Common myeloid progenitor, CD34-positive (primary cell): ENCODE results near the gene RNF182.

Source experiments
- CTCF ChIA-PET: fragments of 350-600 bp; sonication (Branson Sonifier 250); formaldehyde crosslinking; loops from one replicate; lab custom pipeline; 2021; ENCODE audit warnings: antibody characterized with exemption; lab: Charles Lee
- POLR2A ChIA-PET: fragments of 350-600 bp; sonication (Branson Sonifier 250); formaldehyde crosslinking; loops from one replicate; lab custom pipeline; 2021; ENCODE audit warnings: antibody characterized with exemption; lab: Charles Lee
- DNase-seq, 3 donors: peaks; one replicate each; pipeline versions ENCODE4 v3.0.0 to v3.0.0-alpha.2; 2013
- H3K27ac ChIP-seq, 2 experiments: 1 replicate in 1 of 2; 2 replicates in 1 of 2; pipeline ENCODE4 v1.7.0; 2013; ENCODE audit warnings: inconsistent platforms in 2 of 2, low read length in 2 of 2, mild to moderate bottlenecking in 2 of 2, low read depth in 1 of 2, moderate library complexity in 1 of 2; ENCODE audit not compliant: severe bottlenecking in 2 of 2, insufficient read depth in 1 of 2, poor library complexity in 1 of 2
- H3K27me3 ChIP-seq, 5 experiments: replicated peaks in 2 of 5; 1 replicate in 3 of 5; 2 replicates in 2 of 5; pipeline versions ENCODE4 v1.6.1 to v1.7.0; 2013; ENCODE audit warnings: low read length in 4 of 5, mild to moderate bottlenecking in 2 of 5, moderate library complexity in 2 of 5, inconsistent platforms in 1 of 5; ENCODE audit not compliant: insufficient read depth in 5 of 5, control insufficient read depth in 4 of 5
- H3K36me3 ChIP-seq, 4 experiments: 1 replicate in 2 of 4; 2 replicates in 2 of 4; pipeline versions ENCODE4 v1.6.1 to v1.7.0; 2013; ENCODE audit warnings: low read length in 3 of 4, control low read depth in 1 of 4, mild to moderate bottlenecking in 1 of 4; ENCODE audit not compliant: control insufficient read depth in 4 of 4, insufficient read depth in 4 of 4
- H3K4me1 ChIP-seq, 4 experiments: 1 replicate in 3 of 4; 2 replicates in 1 of 4; pipeline versions ENCODE4 v1.6.1 to v1.7.1; 2013; ENCODE audit warnings: low read length in 3 of 4, mild to moderate bottlenecking in 3 of 4, control low read depth in 1 of 4, inconsistent platforms in 1 of 4, moderate library complexity in 1 of 4; ENCODE audit not compliant: control insufficient read depth in 4 of 4, insufficient read depth in 4 of 4; ENCODE audit errors: control extremely low read depth in 1 of 4
- H3K4me3 ChIP-seq, 7 experiments: 1 replicate in 4 of 7; 2 replicates in 3 of 7; pipeline versions ENCODE4 v1.5.1 to v1.7.0; 2013; ENCODE audit warnings: mild to moderate bottlenecking in 7 of 7, low read length in 6 of 7, moderate library complexity in 6 of 7, inconsistent platforms in 2 of 7, low read depth in 2 of 7, control low read depth in 1 of 7; ENCODE audit not compliant: insufficient read depth in 4 of 7, control insufficient read depth in 1 of 7; ENCODE audit errors: extremely low read depth in 1 of 7
- H3K9me3 ChIP-seq, 5 experiments: 1 replicate in 4 of 5; 2 replicates in 1 of 5; pipeline versions ENCODE4 v1.6.1 to v1.7.1; 2013; ENCODE audit warnings: low read length in 4 of 5, mild to moderate bottlenecking in 2 of 5, inconsistent platforms in 1 of 5, low read depth in 1 of 5, moderate library complexity in 1 of 5; ENCODE audit not compliant: control insufficient read depth in 4 of 5, insufficient read depth in 2 of 5; ENCODE audit errors: control extremely low read depth in 1 of 5
- WGBS: methylation state at CpG from one replicate; pipeline ENCODE4 v1.1.5; 2013; ENCODE audit not compliant: insufficient coverage; 5-methylcytosine and 5-hydroxymethylcytosine counted together

The RNF182 gene

DNA sequence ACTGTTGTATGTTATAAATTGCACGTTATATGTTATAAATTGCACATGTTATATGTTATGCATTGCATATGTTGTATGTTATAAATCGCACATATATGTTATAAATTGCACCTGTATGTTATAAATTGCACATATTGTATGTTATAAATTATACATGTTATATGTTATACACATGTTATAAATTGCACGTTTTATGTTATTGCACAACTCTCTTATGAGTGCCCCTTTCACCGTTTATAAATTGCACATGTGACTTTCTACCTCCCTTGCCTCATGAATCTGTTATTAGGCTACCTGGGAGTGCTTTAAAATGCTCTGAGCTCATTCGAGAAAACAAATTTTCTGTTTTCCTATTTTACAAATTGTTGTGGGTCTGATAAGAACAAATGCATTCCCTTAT lies 84.1 kb downstream of the RNF182 start:
- H3K4me1 ChIP-seq: no peaks in the 10 kb centered on the region
- WGBS: 93% methylated on average over 2 of the region's 5 CpGs
- DNase-seq: no peak
- no peak overlapping the region for H3K4me3 ChIP-seq
- no peak overlapping the region for H3K27ac ChIP-seq
- CTCF ChIA-PET: interaction anchor here (1.0 to 1.2 kb wide), 2 partner anchors 11 to 29 kb away, joined by 3 read pairs; no protein-coding TSS in a partner anchor
- H3K36me3 ChIP-seq: no peaks in the 10 kb centered on the region
- POLR2A ChIA-PET: interaction anchor here (0.6 kb wide), 1 partner anchor 20 kb away, joined by 3 read pairs; no protein-coding TSS in a partner anchor
- H3K9me3 ChIP-seq: peaks cover 0 to 5% (median 0%) of the 10 kb centered on the region in 5 experiments
- H3K27me3 ChIP-seq: peaks cover 0 to 5% (median 0%) of the 10 kb centered on the region in 5 experiments

GRCh38 chr6:14009431-14009830 lies 84.7 kb downstream of the RNF182 start:
- POLR2A ChIA-PET: no interaction called here
- CTCF ChIA-PET: interaction anchor here (1.0 to 1.2 kb wide), 2 partner anchors 11 to 28 kb away, joined by 3 read pairs; no protein-coding TSS in a partner anchor

DNA sequence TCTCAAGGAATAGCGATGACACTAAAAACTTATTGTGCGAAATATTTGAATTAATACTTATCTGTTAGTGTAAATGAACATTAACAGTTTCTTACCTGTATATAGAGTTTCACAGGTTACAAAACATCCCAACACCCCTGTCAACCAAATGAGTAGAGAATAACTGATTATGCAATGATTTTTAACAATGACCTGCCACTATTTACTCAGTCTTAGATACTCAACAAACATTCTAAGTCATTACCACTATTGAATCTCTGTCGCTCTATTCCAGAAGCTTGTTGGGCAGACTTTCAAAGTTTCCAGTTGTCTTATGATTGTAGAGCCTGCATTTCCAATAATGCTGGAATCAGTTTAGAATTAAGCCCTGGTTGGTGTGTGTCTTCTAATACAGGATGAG lies 85.5 kb downstream of the RNF182 start:
- Histone ChIP-seq H3K4me1 (no peaks in the 10 kb centered on the region), H3K9me3 (peaks cover 0 to 5% (median 0%) of the 10 kb centered on the region in 5 experiments), H3K27ac (no peak overlapping the region), H3K4me3 (no peak overlapping the region), H3K36me3 (no peaks in the 10 kb centered on the region), H3K27me3 (peaks cover 0 to 1% (median 0%) of the 10 kb centered on the region in 5 experiments)
- WGBS: no CpG with 5 or more reads among the region's 3 CpGs
- DNase-seq: no peak
- CTCF ChIA-PET: no interaction called here
- POLR2A ChIA-PET: no interaction called here

More at GRCh38 chr6:14009431-14009830, 84.7 kb downstream of the RNF182 start:
- no peaks in the 10 kb centered on the region for H3K36me3 ChIP-seq
- peaks cover 0 to 5% (median 0%) of the 10 kb centered on the region in 5 experiments for H3K9me3 ChIP-seq
- no peaks in the 10 kb centered on the region for H3K4me1 ChIP-seq
- no peak overlapping the region for H3K4me3 ChIP-seq
- 97% methylated on average over 3 of the region's 3 CpGs for WGBS
- H3K27ac ChIP-seq: no peak overlapping the region
- H3K27me3 ChIP-seq: peaks cover 0 to 5% (median 0%) of the 10 kb centered on the region in 5 experiments
- no peak for DNase-seq

DNA sequence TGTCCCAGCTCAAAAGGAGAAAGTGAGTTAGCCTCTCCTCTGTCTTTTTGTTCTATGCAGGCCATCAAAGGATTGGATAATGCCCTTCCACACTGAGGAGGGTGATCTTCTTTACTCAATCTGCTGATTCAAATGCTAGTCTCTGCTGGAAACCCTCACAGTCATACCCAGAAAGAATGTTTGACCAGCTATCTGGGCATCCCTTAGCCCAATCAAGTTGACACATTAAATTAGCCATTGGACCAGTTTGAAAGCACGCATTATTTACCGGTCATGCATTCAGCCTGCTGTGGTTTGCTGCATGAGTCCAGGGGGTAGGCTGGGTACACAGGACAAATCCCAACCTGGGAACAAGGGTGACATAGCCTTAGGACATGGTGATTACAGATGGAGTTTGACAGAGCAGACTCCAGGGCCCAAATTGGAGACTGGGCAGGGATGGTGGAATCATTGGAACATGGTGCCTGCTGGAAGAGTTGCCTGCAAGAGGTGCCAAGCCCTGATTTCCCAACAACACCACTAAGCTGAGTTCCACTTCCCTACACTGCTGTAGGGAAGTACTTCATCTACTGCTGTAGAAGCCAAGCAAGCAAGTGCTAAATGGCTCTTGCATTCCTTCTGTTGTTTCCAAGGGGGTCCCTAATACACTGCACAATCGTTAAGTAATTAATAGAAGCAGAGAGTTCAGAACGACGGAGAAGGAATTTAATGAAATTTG lies 87.7 kb downstream of the RNF182 start:
- Histone ChIP-seq H3K36me3 (no peaks in the 10 kb centered on the region), H3K9me3 (peaks cover 0 to 5% (median 0%) of the 10 kb centered on the region in 5 experiments), H3K4me3 (no peak overlapping the region), H3K27me3 (no peaks in the 10 kb centered on the region), H3K27ac (no peak overlapping the region), H3K4me1 (no peaks in the 10 kb centered on the region)
- no peak for DNase-seq
- ChIA-PET CTCF (interaction anchor here (0.9 kb wide), 1 partner anchor 13 kb away, joined by 3 read pairs; no protein-coding TSS in a partner anchor), POLR2A (interaction anchor here (0.6 kb wide), 1 partner anchor 502 kb away, joined by 3 read pairs; no protein-coding TSS in a partner anchor)
- 100% methylated on average over 3 of the region's 5 CpGs for WGBS

GRCh38 chr6:14015964-14016363 lies 91.2 kb downstream of the RNF182 start:
- ChIA-PET CTCF (no interaction called here), POLR2A (no interaction called here)
- WGBS: 93% methylated on average over 5 of the region's 5 CpGs
- H3K36me3 ChIP-seq: no peaks in the 10 kb centered on the region
- no peak overlapping the region for H3K4me3 ChIP-seq
- no peaks in the 10 kb centered on the region for H3K27me3 ChIP-seq
- H3K4me1 ChIP-seq: no peaks in the 10 kb centered on the region
- H3K9me3 ChIP-seq: peaks cover 0 to 5% (median 0%) of the 10 kb centered on the region in 5 experiments
- no peak overlapping the region for H3K27ac ChIP-seq
- DNase-seq: no peak

DNA sequence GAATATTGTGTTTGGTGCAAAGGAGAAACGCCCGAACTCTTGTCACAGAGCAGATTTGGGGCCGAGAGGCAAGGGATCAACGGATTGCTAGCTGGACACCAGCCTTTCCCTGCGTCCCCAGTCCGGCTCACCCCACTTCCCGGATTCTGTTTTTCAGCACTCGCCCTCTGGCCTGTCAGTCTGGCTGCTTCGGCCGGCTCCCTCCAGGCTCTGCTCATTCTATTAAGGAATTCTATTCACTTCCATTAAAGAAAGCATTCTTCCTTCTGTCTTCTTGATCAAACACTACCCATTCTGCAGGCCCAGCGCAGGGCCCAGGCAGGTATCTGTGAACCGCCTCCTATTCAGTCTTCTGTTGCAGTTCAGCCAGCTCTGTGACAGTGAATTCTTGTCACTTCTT lies 91.7 kb downstream of the RNF182 start:
- no peak overlapping the region for H3K27ac ChIP-seq
- no peak for DNase-seq
- H3K27me3 ChIP-seq: no peaks in the 10 kb centered on the region
- 98% methylated on average over 9 of the region's 12 CpGs for WGBS
- no peaks in the 10 kb centered on the region for H3K36me3 ChIP-seq
- POLR2A ChIA-PET: no interaction called here
- CTCF ChIA-PET: no interaction called here
- no peak overlapping the region for H3K4me3 ChIP-seq
- H3K4me1 ChIP-seq: no peaks in the 10 kb centered on the region
- H3K9me3 ChIP-seq: peaks cover 0 to 5% (median 0%) of the 10 kb centered on the region in 5 experiments

DNA sequence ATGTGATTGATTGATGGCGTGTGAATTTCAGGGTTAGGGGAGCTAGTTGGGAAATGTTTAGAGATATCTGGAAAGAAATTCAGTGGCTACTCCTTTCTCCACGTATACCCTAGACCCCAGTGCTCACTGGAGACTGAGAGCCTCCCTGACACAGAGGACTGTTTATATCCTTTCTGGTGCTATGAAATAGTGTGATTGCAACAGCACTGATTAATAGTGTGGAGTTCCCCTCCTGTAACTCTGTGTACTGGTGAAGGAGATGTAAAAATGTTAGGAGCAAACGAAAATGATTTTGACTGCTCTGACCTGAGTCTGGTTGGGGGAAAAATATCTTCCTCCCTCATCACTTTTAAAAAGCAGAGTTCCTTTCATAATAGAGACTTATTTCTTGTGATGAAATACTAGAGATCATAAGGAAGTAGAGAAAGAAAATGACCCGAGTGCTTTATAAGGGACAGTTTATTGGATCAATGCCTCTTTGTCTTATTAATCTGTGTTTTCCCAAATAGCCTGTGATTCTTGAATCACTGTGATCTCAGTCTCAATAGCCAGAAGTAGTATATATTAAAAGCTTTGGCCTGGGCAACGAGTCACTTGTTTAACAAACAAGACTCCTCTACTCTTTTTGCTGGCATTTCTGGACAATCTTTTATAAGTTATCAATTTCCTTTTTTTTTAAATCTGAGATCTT lies 92.3 kb downstream of the RNF182 start:
- ChIA-PET CTCF (no interaction called here), POLR2A (no interaction called here)
- no peak for DNase-seq

More for the DNA sequence above, 92.3 kb downstream of the RNF182 start:
- Histone ChIP-seq H3K27me3 (no peaks in the 10 kb centered on the region), H3K4me1 (no peaks in the 10 kb centered on the region), H3K36me3 (no peaks in the 10 kb centered on the region), H3K27ac (no peak overlapping the region), H3K4me3 (no peak overlapping the region), H3K9me3 (peaks cover 0 to 5% (median 0%) of the 10 kb centered on the region in 5 experiments)
- WGBS: 89% methylated on average over 3 of the region's 5 CpGs
